ENCODE data around the gene MNT. TPM values are rescaled to one million over a fixed set of nuclear protein-coding genes. Genes with fewer than 3 reads are reported as not detected.

The MNT gene
- total and polyA plus RNA-seq, 2 experiments from 2014 or later: 5.7 to 6.4 TPM

DNA sequence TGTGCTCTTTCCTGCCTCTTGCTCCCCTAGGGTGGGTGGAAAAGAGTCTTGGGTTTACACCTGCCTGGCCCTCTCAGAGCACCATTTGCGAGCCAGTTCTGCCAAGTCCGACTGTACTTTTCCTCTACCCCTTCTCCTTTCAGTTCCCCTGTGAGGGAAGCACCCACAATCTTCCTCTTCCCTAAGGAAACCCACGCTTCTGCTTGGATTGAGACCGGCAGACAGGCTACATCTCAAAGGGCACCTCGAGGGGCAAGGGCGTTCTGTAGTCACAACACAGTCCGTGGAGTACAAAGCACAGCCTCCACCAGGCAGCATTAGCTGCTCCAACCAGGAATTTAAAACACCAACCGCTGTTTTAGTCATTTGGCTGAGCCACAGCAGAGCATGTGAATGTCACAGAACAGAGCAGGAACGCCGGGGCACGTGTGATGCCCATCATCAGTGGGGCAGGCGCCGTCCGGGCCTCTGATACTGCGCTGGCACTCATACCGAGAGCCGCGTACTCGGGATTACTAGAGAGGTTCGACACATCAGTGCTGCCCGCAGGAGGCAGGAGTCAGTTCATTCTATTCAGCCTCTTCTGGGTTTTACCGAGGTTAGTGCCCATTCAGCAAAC lies 13.7 kb upstream of the MNT start:
- no peaks in the 10 kb centered on the region for H3K9me2 ChIP-seq (ENCODE audit: insufficient read depth)
- H3K9me3 Mint-ChIP-seq: no peaks in the 10 kb centered on the region
- peaks cover 20% of the 10 kb centered on the region for H3F3A ChIP-seq (replicated peaks; ENCODE audit: low read depth)
- no peaks in the 10 kb centered on the region; the same call in 1 of the 2 replicates for H3K79me2 ChIP-seq (replicated peaks; ENCODE audit: insufficient read depth)
- peaks cover 19% of the 10 kb centered on the region for H4K20me1 ChIP-seq (replicated peaks; ENCODE audit: insufficient read depth)
- H3K27me3 Mint-ChIP-seq (ENCODE audit: insufficient read depth, low read depth, poor library complexity): peaks cover 6% of the 10 kb centered on the region
- ATAC-seq: no peak
- no peak overlapping the region for H3K4me3 ChIP-seq
- no peak overlapping the region for H3K4me3 Mint-ChIP-seq
- H3K27ac Mint-ChIP-seq: no peak overlapping the region
- no peak overlapping the region for H2AFZ ChIP-seq
- H3K4me1 Mint-ChIP-seq: peaks cover 2% of the 10 kb centered on the region; the same call in 1 of the 3 replicates
- H3K27ac ChIP-seq (ENCODE audit: low read depth): no peak overlapping the region
- no peak overlapping the region for H3K4me2 ChIP-seq
- peaks cover 39% of the 10 kb centered on the region for H3K36me3 Mint-ChIP-seq (ENCODE audit: low read depth)
- TF ChIP-seq, protein P1, sequence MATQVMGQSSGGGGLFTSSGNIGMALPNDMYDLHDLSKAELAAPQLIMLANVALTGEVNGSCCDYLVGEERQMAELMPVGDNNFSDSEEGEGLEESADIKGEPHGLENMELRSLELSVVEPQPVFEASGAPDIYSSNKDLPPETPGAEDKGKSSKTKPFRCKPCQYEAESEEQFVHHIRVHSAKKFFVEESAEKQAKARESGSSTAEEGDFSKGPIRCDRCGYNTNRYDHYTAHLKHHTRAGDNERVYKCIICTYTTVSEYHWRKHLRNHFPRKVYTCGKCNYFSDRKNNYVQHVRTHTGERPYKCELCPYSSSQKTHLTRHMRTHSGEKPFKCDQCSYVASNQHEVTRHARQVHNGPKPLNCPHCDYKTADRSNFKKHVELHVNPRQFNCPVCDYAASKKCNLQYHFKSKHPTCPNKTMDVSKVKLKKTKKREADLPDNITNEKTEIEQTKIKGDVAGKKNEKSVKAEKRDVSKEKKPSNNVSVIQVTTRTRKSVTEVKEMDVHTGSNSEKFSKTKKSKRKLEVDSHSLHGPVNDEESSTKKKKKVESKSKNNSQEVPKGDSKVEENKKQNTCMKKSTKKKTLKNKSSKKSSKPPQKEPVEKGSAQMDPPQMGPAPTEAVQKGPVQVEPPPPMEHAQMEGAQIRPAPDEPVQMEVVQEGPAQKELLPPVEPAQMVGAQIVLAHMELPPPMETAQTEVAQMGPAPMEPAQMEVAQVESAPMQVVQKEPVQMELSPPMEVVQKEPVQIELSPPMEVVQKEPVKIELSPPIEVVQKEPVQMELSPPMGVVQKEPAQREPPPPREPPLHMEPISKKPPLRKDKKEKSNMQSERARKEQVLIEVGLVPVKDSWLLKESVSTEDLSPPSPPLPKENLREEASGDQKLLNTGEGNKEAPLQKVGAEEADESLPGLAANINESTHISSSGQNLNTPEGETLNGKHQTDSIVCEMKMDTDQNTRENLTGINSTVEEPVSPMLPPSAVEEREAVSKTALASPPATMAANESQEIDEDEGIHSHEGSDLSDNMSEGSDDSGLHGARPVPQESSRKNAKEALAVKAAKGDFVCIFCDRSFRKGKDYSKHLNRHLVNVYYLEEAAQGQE (IDR thresholded peaks at IDR 0.05; ENCODE audit: unreplicated experiment): no peak
- TF ChIP-seq JUNB (IDR thresholded peaks at IDR 0.05; ENCODE audit: unreplicated experiment): no peak
- TF ChIP-seq, protein P2, sequence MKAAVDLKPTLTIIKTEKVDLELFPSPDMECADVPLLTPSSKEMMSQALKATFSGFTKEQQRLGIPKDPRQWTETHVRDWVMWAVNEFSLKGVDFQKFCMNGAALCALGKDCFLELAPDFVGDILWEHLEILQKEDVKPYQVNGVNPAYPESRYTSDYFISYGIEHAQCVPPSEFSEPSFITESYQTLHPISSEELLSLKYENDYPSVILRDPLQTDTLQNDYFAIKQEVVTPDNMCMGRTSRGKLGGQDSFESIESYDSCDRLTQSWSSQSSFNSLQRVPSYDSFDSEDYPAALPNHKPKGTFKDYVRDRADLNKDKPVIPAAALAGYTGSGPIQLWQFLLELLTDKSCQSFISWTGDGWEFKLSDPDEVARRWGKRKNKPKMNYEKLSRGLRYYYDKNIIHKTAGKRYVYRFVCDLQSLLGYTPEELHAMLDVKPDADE (IDR thresholded peaks at IDR 0.05): no peak
- peaks cover 10% of the 10 kb centered on the region; the same call in 1 of the 2 replicates for H3K36me3 ChIP-seq (ENCODE audit: insufficient read depth)
- DNase-seq (ENCODE audit: low spot score): no peak
- no peaks in the 10 kb centered on the region for H3K27me3 ChIP-seq (ENCODE audit: insufficient read depth)
- H3K4me1 ChIP-seq (ENCODE audit: insufficient read depth): no peaks in the 10 kb centered on the region

DNA sequence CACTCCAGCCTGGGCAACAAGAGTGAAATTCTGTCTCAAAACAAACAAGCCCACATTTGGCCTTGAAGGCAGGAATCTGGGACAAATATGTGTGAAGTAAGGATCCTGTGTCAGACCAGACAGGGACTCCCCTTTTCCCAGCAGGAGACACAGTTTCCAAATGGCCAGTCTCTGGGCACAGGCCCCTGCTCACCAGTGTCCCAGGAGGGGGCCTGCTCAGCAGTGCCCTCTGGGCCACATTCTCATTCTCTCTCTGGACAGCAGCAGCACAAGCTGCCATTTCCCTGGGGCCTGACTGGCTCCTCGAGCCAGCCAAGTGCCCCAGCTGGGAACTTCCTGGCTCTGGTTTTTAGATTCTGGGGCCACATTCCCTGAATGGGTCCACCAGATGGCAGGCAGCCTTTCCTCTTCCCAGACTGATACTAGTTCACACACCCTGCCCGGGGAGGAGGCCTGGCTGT lies 11.7 kb upstream of the MNT start:
- Histone ChIP-seq H3K9me2 (ENCODE audit: insufficient read depth) (no peaks in the 10 kb centered on the region), H3F3A (replicated peaks; ENCODE audit: low read depth) (peaks cover 10% of the 10 kb centered on the region), H3K27me3 (ENCODE audit: insufficient read depth) (no peaks in the 10 kb centered on the region), H3K4me1 (ENCODE audit: insufficient read depth) (no peaks in the 10 kb centered on the region), H4K20me1 (replicated peaks; ENCODE audit: insufficient read depth) (peaks cover 15% of the 10 kb centered on the region), H3K36me3 (ENCODE audit: insufficient read depth) (peaks cover 4% of the 10 kb centered on the region; the same call in 1 of the 2 replicates), H3K27ac (ENCODE audit: low read depth) (0 out of 2 replicates have a peak overlapping the region, but pooled peaks have one; percentile 9), H3K4me2 (no peak overlapping the region), H3K4me3 (no peak overlapping the region), H2AFZ (no peak overlapping the region), H3K79me2 (replicated peaks; ENCODE audit: insufficient read depth) (no peaks in the 10 kb centered on the region; the same call in 1 of the 2 replicates)
- no peak for TF ChIP-seq POLR2AphosphoS5 (IDR thresholded peaks at IDR 0.05; ENCODE audit: low read depth)
- TF ChIP-seq, protein P3, sequence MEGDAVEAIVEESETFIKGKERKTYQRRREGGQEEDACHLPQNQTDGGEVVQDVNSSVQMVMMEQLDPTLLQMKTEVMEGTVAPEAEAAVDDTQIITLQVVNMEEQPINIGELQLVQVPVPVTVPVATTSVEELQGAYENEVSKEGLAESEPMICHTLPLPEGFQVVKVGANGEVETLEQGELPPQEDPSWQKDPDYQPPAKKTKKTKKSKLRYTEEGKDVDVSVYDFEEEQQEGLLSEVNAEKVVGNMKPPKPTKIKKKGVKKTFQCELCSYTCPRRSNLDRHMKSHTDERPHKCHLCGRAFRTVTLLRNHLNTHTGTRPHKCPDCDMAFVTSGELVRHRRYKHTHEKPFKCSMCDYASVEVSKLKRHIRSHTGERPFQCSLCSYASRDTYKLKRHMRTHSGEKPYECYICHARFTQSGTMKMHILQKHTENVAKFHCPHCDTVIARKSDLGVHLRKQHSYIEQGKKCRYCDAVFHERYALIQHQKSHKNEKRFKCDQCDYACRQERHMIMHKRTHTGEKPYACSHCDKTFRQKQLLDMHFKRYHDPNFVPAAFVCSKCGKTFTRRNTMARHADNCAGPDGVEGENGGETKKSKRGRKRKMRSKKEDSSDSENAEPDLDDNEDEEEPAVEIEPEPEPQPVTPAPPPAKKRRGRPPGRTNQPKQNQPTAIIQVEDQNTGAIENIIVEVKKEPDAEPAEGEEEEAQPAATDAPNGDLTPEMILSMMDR (conservative IDR thresholded peaks at IDR 0.05; ENCODE audit: low read depth in 2 of 2): peak; percentile 11 to 12; a peak in 2 of 4 replicates
- H3K9me3 Mint-ChIP-seq: no peaks in the 10 kb centered on the region
- H3K4me1 Mint-ChIP-seq: peaks cover 2% of the 10 kb centered on the region; the same call in 1 of the 3 replicates
- H3K27ac Mint-ChIP-seq: peak overlapping the region; percentile 74
- peak; percentile 59 for ATAC-seq
- H3K36me3 Mint-ChIP-seq (ENCODE audit: low read depth): peaks cover 27% of the 10 kb centered on the region
- no peak overlapping the region for H3K4me3 Mint-ChIP-seq
- H3K27me3 Mint-ChIP-seq (ENCODE audit: insufficient read depth, low read depth, poor library complexity): peaks cover 8% of the 10 kb centered on the region
- DNase-seq (ENCODE audit: low spot score): peak; percentile 58
